SK-N-MC (cell line): Measurements from ENCODE around the gene IMMP2L.

Source experiments
- EZH2 ChIP-seq: fragments of 200-600 bp; sonication (generic); IDR thresholded peaks from one replicate; pipeline ENCODE4 v1.6.1; 2017; ENCODE audit warnings: antibody characterized with exemption
- FOXP2 ChIP-seq: optimal IDR thresholded peaks from 2 replicates; pipeline ENCODE3; 2011; ENCODE audit warnings: mild to moderate bottlenecking, moderate library complexity; ENCODE audit not compliant: insufficient read depth; ENCODE audit errors: extremely low read length, control extremely low read depth
- POLR2AphosphoS5 ChIP-seq: IDR thresholded peaks from 2 replicates; pipeline ENCODE4 v1.6.1; 2012; ENCODE audit warnings: mild to moderate bottlenecking, low read depth, low read length, borderline replicate concordance

- no peak for TF ChIP-seq EZH2
- no peak for TF ChIP-seq POLR2AphosphoS5
- TF ChIP-seq FOXP2, result no peak
These were observed 155.0 kb downstream of the IMMP2L start for GRCh38 chr7:111407258-111407657.
